HEK293T (cell line): Measurements from ENCODE around the gene P4HTM.

Experiments used
- ARNT ChIP-seq: fragments of 450-650 bp; IDR thresholded peaks from 2 replicates; pipeline ENCODE4 v1.6.1; 2017; ENCODE audit warnings: mild to moderate bottlenecking
- BHLHE40 ChIP-seq: fragments of 450-650 bp; IDR thresholded peaks from 2 replicates; pipeline ENCODE4 v1.6.1; 2016; ENCODE audit warnings: mild to moderate bottlenecking, moderate library complexity, borderline replicate concordance
- ELF4 ChIP-seq: fragments of 450-650 bp; IDR thresholded peaks from 2 replicates; pipeline ENCODE4 v1.6.1; 2017; ENCODE audit warnings: antibody characterized with exemption
- FOXA1 ChIP-seq: fragments of 450-650 bp; IDR thresholded peaks from 2 replicates; pipeline ENCODE4 v1.6.1; 2016; ENCODE audit warnings: mild to moderate bottlenecking
- FOXK2 ChIP-seq: fragments of 450-650 bp; IDR thresholded peaks from 2 replicates; pipeline ENCODE4 v1.6.1; 2016; ENCODE audit warnings: mild to moderate bottlenecking
- FOXM1 ChIP-seq: fragments of 450-650 bp; IDR thresholded peaks from 2 replicates; pipeline ENCODE4 v1.6.1; 2017; ENCODE audit warnings: mild to moderate bottlenecking, borderline replicate concordance
- HDGF ChIP-seq: fragments of 450-650 bp; IDR thresholded peaks from 2 replicates; pipeline ENCODE4 v1.6.1; 2017; ENCODE audit warnings: antibody characterized with exemption, borderline replicate concordance
- LEF1 ChIP-seq: fragments of 450-650 bp; IDR thresholded peaks from 2 replicates; pipeline ENCODE4 v1.6.1; 2017; ENCODE audit warnings: mild to moderate bottlenecking, borderline replicate concordance
- NFRKB ChIP-seq: fragments of 450-650 bp; IDR thresholded peaks from 2 replicates; pipeline ENCODE4 v1.6.1; 2016; ENCODE audit warnings: mild to moderate bottlenecking, moderate library complexity
- SP1 ChIP-seq: fragments of 450-650 bp; IDR thresholded peaks from 2 replicates; pipeline ENCODE4 v1.6.1; 2017
- SUZ12 ChIP-seq: fragments of 450-650 bp; IDR thresholded peaks from 2 replicates; pipeline ENCODE4 v1.6.1; 2016; ENCODE audit warnings: mild to moderate bottlenecking
- TARDBP ChIP-seq: fragments of 450-650 bp; IDR thresholded peaks from 2 replicates; pipeline ENCODE4 v1.6.1; 2016
- ZNF384 ChIP-seq: fragments of 450-650 bp; IDR thresholded peaks from 2 replicates; pipeline ENCODE4 v1.6.1; 2016

DNA sequence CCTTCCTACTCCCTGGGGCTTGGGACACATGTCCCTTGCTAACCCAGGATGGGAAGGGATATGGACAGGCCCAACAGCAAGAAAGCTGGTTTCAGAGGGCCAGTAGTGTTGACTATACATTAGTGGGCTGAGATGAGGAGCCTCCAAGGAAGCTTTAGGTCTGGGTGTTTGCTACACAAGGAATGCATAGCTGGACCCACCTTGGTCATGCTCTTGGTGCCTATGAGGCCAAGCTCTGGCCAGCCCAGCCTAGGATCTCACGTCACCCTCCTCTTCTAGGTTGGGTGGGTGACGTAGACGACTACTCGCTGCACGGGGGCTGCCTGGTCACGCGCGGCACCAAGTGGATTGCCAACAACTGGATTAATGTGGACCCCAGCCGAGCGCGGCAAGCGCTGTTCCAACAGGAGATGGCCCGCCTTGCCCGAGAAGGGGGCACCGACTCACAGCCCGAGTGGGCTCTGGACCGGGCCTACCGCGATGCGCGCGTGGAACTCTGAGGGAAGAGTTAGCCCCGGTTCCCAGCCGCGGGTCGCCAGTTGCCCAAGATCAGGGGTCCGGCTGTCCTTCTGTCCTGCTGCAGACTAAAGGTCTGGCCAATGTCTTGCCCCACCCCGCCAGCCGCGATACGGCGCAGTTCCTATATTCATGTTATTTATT, 16.5 kb downstream of the P4HTM start:
- TF ChIP-seq ARNT (no peak), LEF1 (no peak), SUZ12 (no peak), FOXK2 (no peak), ELF4 (no peak), BHLHE40 (no peak), FOXA1 (no peak), NFRKB (no peak), HDGF (0 out of 2 replicates have a peak, but pooled peaks have one; percentile 13), SP1 (no peak), FOXM1 (no peak), TARDBP (no peak; the same call in 1 of the 2 replicates), ZNF384 (no peak)
